K562 (cell line): ENCODE data around the gene OR1N1. TPM values are rescaled to one million over a fixed set of nuclear protein-coding genes. Genes with fewer than 3 reads are reported as not detected.

Experiments
- ATAC-seq: fragments of 200-7000 bp; cut with Tn5 transposase; 3 replicates; pipeline ENCODE4 v1.9.1; 2020; ENCODE audit warnings: moderate library complexity
- Bru-seq: library from RNA; stranded (reverse); fragments of 400-500 nt; gene quantifications from one replicate; lab custom pipeline; 2021; lab: Mats Ljungman, UMichigan
- BruChase-seq, 2 experiments: library from RNA; stranded (reverse); fragments of 400-500 nt; gene quantifications; one replicate each; lab custom pipeline; 2021; lab: Mats Ljungman, UMichigan
- BruUV-seq: library from RNA; stranded (reverse); fragments of 400-500 nt; replicated peaks from 2 replicates; lab custom pipeline; 2021; lab: Mats Ljungman, UMichigan
- CTCF ChIA-PET: fragments of 300-600 bp; formaldehyde crosslinking; extraction: SDS; loops from one replicate; lab custom pipeline; 2021; ENCODE audit warnings: low intra/inter-chr PET ratio; lab: Yijun Ruan, JAX
- POLR2A ChIA-PET: fragments of 300-600, 350-650 bp; sonication (Branson Sonifier 250); formaldehyde crosslinking; extraction: SDS; loops from one replicate; lab custom pipeline; 2021; ENCODE audit warnings: antibody characterized with exemption, inconsistent platforms; lab: Yijun Ruan, JAX
- DNase-seq, 4 experiments: peaks; one replicate each; pipeline versions ENCODE4 v3.0.0 to v3.0.0-alpha.2; 2011 to 2018; ENCODE audit warnings: low spot score in 3 of 4, mixed read lengths in 3 of 4; ENCODE audit errors: extremely low read depth in 1 of 4
- FAIRE-seq: peaks from 2 replicates; lab custom pipeline; 2011; peaks lifted over from hg19 to GRCh38; lab: Jason Lieb, UNC
- H2AFZ ChIP-seq: 2 replicates; pipeline ENCODE4 v1.6.0; 2011; ENCODE audit warnings: low read depth, low read length, control low read depth, inconsistent platforms
- H3K27ac ChIP-seq: fragments of 200-600 bp; 3 replicates; pipeline ENCODE4 v1.8.0; 2011; ENCODE audit warnings: low read depth, mild to moderate bottlenecking, control low read depth, inconsistent platforms, low read length, moderate library complexity, mixed read lengths; ENCODE audit errors: extremely low read depth
- H3K27me3 ChIP-seq, 2 experiments: fragments of 300-600 bp in 1 of 2; 2 replicates in 1 of 2; 3 replicates in 1 of 2; pipeline versions ENCODE4 v1.6.0 to v1.8.0; 2011; ENCODE audit warnings: inconsistent platforms in 2 of 2, low read length in 2 of 2, mild to moderate bottlenecking in 1 of 2, mixed read lengths in 1 of 2, moderate library complexity in 1 of 2; ENCODE audit not compliant: control insufficient read depth in 2 of 2, insufficient read depth in 2 of 2
- H3K36me3 ChIP-seq: fragments of 300-600 bp; 3 replicates; pipeline ENCODE4 v1.8.0; 2011; ENCODE audit warnings: mild to moderate bottlenecking, low read length, inconsistent platforms; ENCODE audit not compliant: control insufficient read depth, insufficient read depth
- H3K4me1 ChIP-seq, 2 experiments: fragments of 200-600 bp in 1 of 2; replicated peaks in 1 of 2; 2 replicates in 1 of 2; 3 replicates in 1 of 2; pipeline versions ENCODE4 v1.5.1 to v1.8.0; 2011; ENCODE audit warnings: inconsistent platforms in 2 of 2, low read length in 2 of 2, mild to moderate bottlenecking in 1 of 2, mixed read lengths in 1 of 2, moderate library complexity in 1 of 2; ENCODE audit not compliant: control insufficient read depth in 2 of 2, insufficient read depth in 2 of 2
- H3K4me2 ChIP-seq: 2 replicates; pipeline ENCODE4 v1.6.1; 2011; ENCODE audit warnings: low read length, control low read depth, inconsistent platforms, mixed read lengths; ENCODE audit not compliant: insufficient read depth
- H3K4me3 ChIP-seq: fragments of 200-600 bp; sonication (generic), shearing (Covaris generic); 2 replicates; pipeline ENCODE4 v1.5.1; 2016; ENCODE audit warnings: control low read depth, inconsistent platforms
- H3K79me2 ChIP-seq: fragments of 200-600 bp; 3 replicates; pipeline ENCODE4 v1.8.0; 2011; ENCODE audit warnings: low read length, inconsistent platforms; ENCODE audit not compliant: control insufficient read depth, insufficient read depth
- H3K9ac ChIP-seq, 2 experiments: 2 replicates each; pipeline versions ENCODE4 v1.6.0 to v1.6.1; 2011; ENCODE audit warnings: low read depth in 2 of 2, low read length in 2 of 2, control low read depth in 1 of 2, inconsistent platforms in 1 of 2, mild to moderate bottlenecking in 1 of 2, mixed read lengths in 1 of 2; ENCODE audit not compliant: insufficient read depth in 1 of 2
- H3K9me1 ChIP-seq: one replicate; pipeline ENCODE4 v1.6.0; 2011; ENCODE audit warnings: inconsistent platforms, mild to moderate bottlenecking, low read length, moderate library complexity; ENCODE audit not compliant: control insufficient read depth, insufficient read depth
- H3K9me3 ChIP-seq: replicated peaks from 2 replicates; pipeline ENCODE4 v1.5.1; 2011; ENCODE audit warnings: low read depth, low read length, inconsistent platforms; ENCODE audit not compliant: control insufficient read depth, insufficient read depth
- H4K20me1 ChIP-seq: replicated peaks from 2 replicates; pipeline ENCODE4 v1.6.1; 2011; ENCODE audit warnings: low read length, inconsistent platforms, mixed read lengths; ENCODE audit not compliant: control insufficient read depth, insufficient read depth
- CHCHD3 ChIP-seq: fragments of 250-450 bp; sonication (Bioruptor Pico); IDR thresholded peaks from 2 replicates; pipeline ENCODE4 v2.1.2; 2022; ENCODE audit warnings: mild to moderate bottlenecking
- DLX4 ChIP-seq: fragments of 250-450 bp; sonication (Bioruptor Pico); IDR thresholded peaks from 2 replicates; pipeline ENCODE4 v1.6.1; 2021; ENCODE audit warnings: mild to moderate bottlenecking
- MTA3 ChIP-seq: fragments of 450-650 bp; formaldehyde crosslinking; IDR thresholded peaks from 2 replicates; pipeline ENCODE4 v1.6.1; 2017; ENCODE audit warnings: mild to moderate bottlenecking, borderline replicate concordance
- NONO ChIP-seq, 2 experiments: fragments of 200-400 bp in 1 of 2; fragments of 450-650 bp in 1 of 2; formaldehyde crosslinking in 1 of 2; IDR thresholded peaks; 2 replicates each; pipeline ENCODE4 v1.6.1; 2017; ENCODE audit warnings: low read depth in 2 of 2, mild to moderate bottlenecking in 2 of 2, moderate library complexity in 2 of 2, low read length in 1 of 2
- PTRF ChIP-seq: fragments of 450-650 bp; IDR thresholded peaks from 2 replicates; pipeline ENCODE4 v1.6.1; 2016; ENCODE audit warnings: mild to moderate bottlenecking, missing genetic modification characterization, missing compliant biosample characterization
- ZBTB12 ChIP-seq: fragments of 250-450 bp; sonication (Bioruptor Pico); IDR thresholded peaks from 2 replicates; pipeline ENCODE4 v1.4.0; 2020
- ZNF76 ChIP-seq: fragments of 250-450 bp; sonication (Bioruptor Pico); IDR thresholded peaks from 2 replicates; pipeline ENCODE4 v1.4.0; 2020; ENCODE audit warnings: mild to moderate bottlenecking, moderate library complexity, borderline replicate concordance
- WGBS: fragments of 100-300 bp; shearing (Covaris generic); methylation state at CpG from one replicate; pipeline ENCODE4 v1.1.6; 2016; ENCODE audit warnings: low coverage, mixed read lengths; ENCODE audit not compliant: insufficient coverage; ENCODE audit errors: missing lambda C conversion rate; 5-methylcytosine and 5-hydroxymethylcytosine counted together
- in situ Hi-C: fragments of 300-500 bp; cut with MboI; formaldehyde crosslinking; loops from 4 replicates; pipeline ENCODE4 v1.15.0; 2018; ENCODE audit warnings: inconsistent platforms, mixed read lengths
- intact Hi-C: fragments of 100-400 bp; cut with micrococcal nuclease; formaldehyde crosslinking; loops from 2 replicates; pipeline ENCODE4 v1.14.2; 2022
- long read RNA-seq, 3 experiments: library from polyadenylated mRNA in 2 of 3; library from RNA in 1 of 3; unstranded in 2 of 3; stranded (forward) in 1 of 3; transcript quantifications; one replicate each; pipeline ENCODE4 v2.0.0, GENCODE V29; 2019 to 2022
- polyA minus RNA-seq, 3 experiments: library from RNA; depleted of rRNA, polyadenylated mRNA; stranded (reverse); fragments of >200 nt; gene quantifications; 2 replicates each; pipeline ENCODE4 v1.2.3, GENCODE V29; 2011
- polyA plus RNA-seq, 8 experiments: library from polyadenylated mRNA; depleted of rRNA in 4 of 8; stranded (reverse) in 5 of 8; unstranded in 3 of 8; fragments of >200 nt; fragmentation: Nextera tagmentation in 2 of 8; fragmentation: Illumina TruSeq in 1 of 8; extraction: Ambion mirVana in 2 of 8; extraction: Trizol in 1 of 8; gene quantifications; 2 replicates each; pipeline versions ENCODE4 v1.2.1 to v1.2.3, GENCODE V29; 2011 to 2014; ENCODE audit warnings: inconsistent platforms in 1 of 8, missing spikeins in 1 of 8
- total RNA-seq, 7 experiments: library from RNA; depleted of rRNA in 6 of 7; stranded (reverse); fragments of >200 nt in 6 of 7; fragmentation: Illumina TruSeq in 2 of 7; extraction: Trizol in 2 of 7; gene quantifications; 2 replicates each; pipeline versions ENCODE4 v1.2.1 to v1.2.3, GENCODE V29; 2011 to 2021; ENCODE audit warnings: low replicate concordance in 1 of 7
- TF ChIP-seq, protein P1 (sequence below): fragments of 250-450 bp; sonication (Bioruptor Pico); IDR thresholded peaks from 2 replicates; pipeline ENCODE4 v1.5.0; 2021
- TF ChIP-seq, protein P2 (sequence below): sonication (generic); formaldehyde crosslinking; IDR thresholded peaks from 2 replicates; pipeline ENCODE4 v1.8.0; 2023; ENCODE audit warnings: missing genetic modification reagents, mild to moderate bottlenecking, borderline replicate concordance

OR1N1 gene
- total RNA-seq (2011; cell fraction: chromatin; rRNA removed; ENCODE audit: low replicate concordance), result not detected in 2 replicates
- total RNA-seq (2011; cell fraction: nucleolus; rRNA removed), result not detected in 2 replicates
- total RNA-seq (2011; cell fraction: nucleoplasm; rRNA removed), result not detected in 2 replicates
- total RNA-seq (2014; rRNA removed), result not detected in 2 replicates
- not detected in 2 replicates for total RNA-seq (2014; rRNA removed; fragmentation: Illumina TruSeq; extraction: Trizol)
- total RNA-seq (2015; rRNA removed; fragmentation: Illumina TruSeq; extraction: Trizol), result not detected in 2 replicates
- not detected in 2 replicates for total RNA-seq (2021)
- polyA plus RNA-seq (2011; rRNA removed), result not detected in 2 replicates
- not detected in 2 replicates for polyA plus RNA-seq (2011; cell fraction: cytosol; rRNA removed)
- not detected in 2 replicates for polyA plus RNA-seq (2011; cell fraction: nucleus; rRNA removed)
- not detected in 2 replicates for polyA plus RNA-seq (2012)
- not detected in 2 replicates for polyA plus RNA-seq (2014; fragmentation: Illumina TruSeq; extraction: Trizol)
- not detected for polyA plus RNA-seq (2014; fragmentation: Nextera tagmentation; extraction: Ambion mirVana)
- not detected in 2 replicates for polyA plus RNA-seq (2014; rRNA removed)
- not detected in 2 replicates for polyA minus RNA-seq (2011; rRNA and poly(A)+ RNA removed)
- not detected in 2 replicates for polyA minus RNA-seq (2011; cell fraction: cytosol; rRNA and poly(A)+ RNA removed)
- polyA minus RNA-seq (2011; cell fraction: nucleus; rRNA and poly(A)+ RNA removed), result not detected in 2 replicates
- Bru-seq, nascent RNA, result not detected
- BruChase-seq, experiment 1, labeled RNA remaining after a 2-hour chase, result not detected
- not detected for BruChase-seq, experiment 2, labeled RNA remaining after a 6-hour chase
- long read RNA-seq, experiment 1, result 0 reads
- long read RNA-seq, experiment 2, result 0 reads
- long read RNA-seq, experiment 3, result 0 reads

DNA sequence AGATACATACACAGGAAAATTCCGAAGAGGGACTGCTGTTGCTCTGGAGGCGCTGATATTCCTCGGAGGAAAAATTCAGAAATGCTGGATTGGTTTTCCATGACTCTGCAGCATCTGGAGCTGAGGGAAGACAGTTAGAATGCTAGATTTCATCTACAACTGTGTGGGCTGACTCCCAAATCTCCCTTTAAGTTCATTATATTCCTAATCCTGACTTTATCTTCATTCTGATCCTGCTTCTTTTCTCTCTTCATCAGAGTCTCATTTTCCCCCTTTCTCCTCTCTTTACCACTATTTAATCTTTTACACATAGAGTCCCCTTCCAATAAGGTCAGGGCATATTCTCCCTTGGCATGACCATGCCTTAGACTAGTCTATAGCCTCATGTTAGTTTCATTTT lies at the start of gene OR1N1:
TSS of gene OR1N1 (minus strand) at position 101 of the 400 bp plus-strand sequence. CDS start at position 101, 0 bp downstream.
- ATAC-seq (no peak), FAIRE-seq (no peak), DNase-seq (no peak)
- CTCF ChIA-PET, result no interaction called here
- H3K27me3 ChIP-seq, result peaks cover 8 to 9% of the 10 kb centered on the region in 2 experiments; a peak in 4 of 5 replicates
- intact Hi-C loops, result no loop called here
- H4K20me1 ChIP-seq, result no peaks in the 10 kb centered on the region
- H3K79me2 ChIP-seq, result no peaks in the 10 kb centered on the region
- in situ Hi-C loops, result no loop called here
- no peaks in the 10 kb centered on the region for H3K4me1 ChIP-seq
- 2% methylated on average over 3 of the region's 3 CpGs for WGBS
- H3K36me3 ChIP-seq, result no peaks in the 10 kb centered on the region
- H2AFZ ChIP-seq, result no peak within 1 kb of the TSS
- H3K4me2 ChIP-seq, result no peak within 1 kb of the TSS
- H3K9me3 ChIP-seq, result no peaks in the 10 kb centered on the region; the same call in 1 of the 2 replicates
- no TSS peak for BruUV-seq
- no peak within 1 kb of the TSS for H3K27ac ChIP-seq
- POLR2A ChIA-PET, result no interaction called here
- no peaks in the 10 kb centered on the region for H3K9me1 ChIP-seq
- H3K4me3 ChIP-seq, result no peak within 1 kb of the TSS
- H3K9ac ChIP-seq, result no peak within 1 kb of the TSS
- TF ChIP-seq, protein P1, sequence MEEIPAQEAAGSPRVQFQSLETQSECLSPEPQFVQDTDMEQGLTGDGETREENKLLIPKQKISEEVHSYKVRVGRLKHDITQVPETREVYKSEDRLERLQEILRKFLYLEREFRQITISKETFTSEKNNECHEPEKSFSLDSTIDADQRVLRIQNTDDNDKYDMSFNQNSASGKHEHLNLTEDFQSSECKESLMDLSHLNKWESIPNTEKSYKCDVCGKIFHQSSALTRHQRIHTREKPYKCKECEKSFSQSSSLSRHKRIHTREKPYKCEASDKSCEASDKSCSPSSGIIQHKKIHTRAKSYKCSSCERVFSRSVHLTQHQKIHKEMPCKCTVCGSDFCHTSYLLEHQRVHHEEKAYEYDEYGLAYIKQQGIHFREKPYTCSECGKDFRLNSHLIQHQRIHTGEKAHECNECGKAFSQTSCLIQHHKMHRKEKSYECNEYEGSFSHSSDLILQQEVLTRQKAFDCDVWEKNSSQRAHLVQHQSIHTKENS (CRISPR knock-in tag), result no peak
- no peak for TF ChIP-seq PTRF (tag)
- TF ChIP-seq, protein P2, sequence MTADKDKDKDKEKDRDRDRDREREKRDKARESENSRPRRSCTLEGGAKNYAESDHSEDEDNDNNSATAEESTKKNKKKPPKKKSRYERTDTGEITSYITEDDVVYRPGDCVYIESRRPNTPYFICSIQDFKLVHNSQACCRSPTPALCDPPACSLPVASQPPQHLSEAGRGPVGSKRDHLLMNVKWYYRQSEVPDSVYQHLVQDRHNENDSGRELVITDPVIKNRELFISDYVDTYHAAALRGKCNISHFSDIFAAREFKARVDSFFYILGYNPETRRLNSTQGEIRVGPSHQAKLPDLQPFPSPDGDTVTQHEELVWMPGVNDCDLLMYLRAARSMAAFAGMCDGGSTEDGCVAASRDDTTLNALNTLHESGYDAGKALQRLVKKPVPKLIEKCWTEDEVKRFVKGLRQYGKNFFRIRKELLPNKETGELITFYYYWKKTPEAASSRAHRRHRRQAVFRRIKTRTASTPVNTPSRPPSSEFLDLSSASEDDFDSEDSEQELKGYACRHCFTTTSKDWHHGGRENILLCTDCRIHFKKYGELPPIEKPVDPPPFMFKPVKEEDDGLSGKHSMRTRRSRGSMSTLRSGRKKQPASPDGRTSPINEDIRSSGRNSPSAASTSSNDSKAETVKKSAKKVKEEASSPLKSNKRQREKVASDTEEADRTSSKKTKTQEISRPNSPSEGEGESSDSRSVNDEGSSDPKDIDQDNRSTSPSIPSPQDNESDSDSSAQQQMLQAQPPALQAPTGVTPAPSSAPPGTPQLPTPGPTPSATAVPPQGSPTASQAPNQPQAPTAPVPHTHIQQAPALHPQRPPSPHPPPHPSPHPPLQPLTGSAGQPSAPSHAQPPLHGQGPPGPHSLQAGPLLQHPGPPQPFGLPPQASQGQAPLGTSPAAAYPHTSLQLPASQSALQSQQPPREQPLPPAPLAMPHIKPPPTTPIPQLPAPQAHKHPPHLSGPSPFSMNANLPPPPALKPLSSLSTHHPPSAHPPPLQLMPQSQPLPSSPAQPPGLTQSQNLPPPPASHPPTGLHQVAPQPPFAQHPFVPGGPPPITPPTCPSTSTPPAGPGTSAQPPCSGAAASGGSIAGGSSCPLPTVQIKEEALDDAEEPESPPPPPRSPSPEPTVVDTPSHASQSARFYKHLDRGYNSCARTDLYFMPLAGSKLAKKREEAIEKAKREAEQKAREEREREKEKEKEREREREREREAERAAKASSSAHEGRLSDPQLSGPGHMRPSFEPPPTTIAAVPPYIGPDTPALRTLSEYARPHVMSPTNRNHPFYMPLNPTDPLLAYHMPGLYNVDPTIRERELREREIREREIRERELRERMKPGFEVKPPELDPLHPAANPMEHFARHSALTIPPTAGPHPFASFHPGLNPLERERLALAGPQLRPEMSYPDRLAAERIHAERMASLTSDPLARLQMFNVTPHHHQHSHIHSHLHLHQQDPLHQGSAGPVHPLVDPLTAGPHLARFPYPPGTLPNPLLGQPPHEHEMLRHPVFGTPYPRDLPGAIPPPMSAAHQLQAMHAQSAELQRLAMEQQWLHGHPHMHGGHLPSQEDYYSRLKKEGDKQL (CRISPR knock-in tag), result no peak
- no peak for TF ChIP-seq DLX4
- TF ChIP-seq MTA3, result no peak
- TF ChIP-seq ZBTB12 (CRISPR knock-in tag), result no peak
- TF ChIP-seq ZNF76 (CRISPR knock-in tag), result no peak
- TF ChIP-seq NONO (IDR thresholded peaks at IDR 0.05; ENCODE audit: low read depth in 2 of 2, low read length in 1 of 2), result no peak
- TF ChIP-seq CHCHD3 (CRISPR knock-in tag), result no peak
